ENCODE results near the gene RALGDS.

- TF ChIP-seq CTCF (IDR thresholded peaks at IDR 0.05): no peak
- no peak for TF ChIP-seq POLR2A (IDR thresholded peaks at IDR 0.05)
These were observed 33.3 kb upstream of the RALGDS start for GRCh38 chr9:133154097-133154989.
